ENCODE measurements around the gene PHKB.
"Not testable (repeated sequence)": the region's sequence is repeated elsewhere in the genome, so short reads cannot be mapped to it uniquely, and the experiment has no call there.

Gene PHKB

GRCh38 chr16:47519037-47519436 lies 57.9 kb downstream of the PHKB start:
- DNase-seq: no peak

- DNase-seq: no peak
Measured at GRCh38 chr16:47519546-47519945, 58.4 kb downstream of the PHKB start.

GRCh38 chr16:47519996-47520679 lies 59.0 kb downstream of the PHKB start:
- DNase-seq: no peak

GRCh38 chr16:47523342-47524006 lies 62.3 kb downstream of the PHKB start:
- DNase-seq: no peak

- DNase-seq: no peak
Measured at GRCh38 chr16:47524007-47524405, 62.9 kb downstream of the PHKB start.

GRCh38 chr16:47528431-47528830 lies 67.3 kb downstream of the PHKB start:
- DNase-seq: no peak

GRCh38 chr16:47533744-47534292 lies 72.7 kb downstream of the PHKB start:
- DNase-seq: no peak

- no peak for DNase-seq
Measured at GRCh38 chr16:47538472-47538871, 77.3 kb downstream of the PHKB start.

GRCh38 chr16:47539707-47540670 lies 78.9 kb downstream of the PHKB start:
- not testable (repeated sequence) for DNase-seq

GRCh38 chr16:47541135-47541534 lies 80.0 kb downstream of the PHKB start:
- DNase-seq: not testable (repeated sequence)

- DNase-seq: not testable (repeated sequence)
Measured at GRCh38 chr16:47544255-47544654, 83.1 kb downstream of the PHKB start.

- DNase-seq: not testable (repeated sequence)
Measured at GRCh38 chr16:47551185-47551584, 90.1 kb downstream of the PHKB start.

GRCh38 chr16:47551767-47552166 lies 90.6 kb downstream of the PHKB start:
- DNase-seq: not testable (repeated sequence)

- DNase-seq: no peak
Measured at GRCh38 chr16:47553853-47554564, 92.9 kb downstream of the PHKB start.

GRCh38 chr16:47554587-47554986 lies 93.5 kb downstream of the PHKB start:
- DNase-seq: not testable (repeated sequence)

GRCh38 chr16:47561286-47561685 lies 100.2 kb downstream of the PHKB start:
- DNase-seq: no peak

GRCh38 chr16:47562366-47562765 lies 101.2 kb downstream of the PHKB start:
- DNase-seq: no peak

GRCh38 chr16:47565454-47565853 lies 104.3 kb downstream of the PHKB start:
- no peak for DNase-seq

GRCh38 chr16:47567321-47567720 lies 106.2 kb downstream of the PHKB start:
- DNase-seq: no peak

- DNase-seq: no peak
Measured at GRCh38 chr16:47568351-47568750, 107.2 kb downstream of the PHKB start.

- no peak for DNase-seq
Measured at GRCh38 chr16:47571049-47571448, 109.9 kb downstream of the PHKB start.

GRCh38 chr16:47571711-47572110 lies 110.6 kb downstream of the PHKB start:
- no peak for DNase-seq
